HG03064 (cell line): ENCODE results near the gene KDELR1.

Experiments
- ATAC-seq: cut with Tn5 transposase; IDR thresholded peaks from one replicate; pipeline ENCODE4 v1.9.1; 2021; ENCODE audit warnings: low read depth; ENCODE audit not compliant: unreplicated experiment

Gene KDELR1

GRCh38 chr19:48391100-48392005 lies at the start of gene KDELR1:
Gene KDELR1 (minus strand): TSS chr19:48391551. CDS start chr19:48391358, 193 bp downstream.
- ATAC-seq: no peak

GRCh38 chr19:48436586-48436985 lies 45.2 kb upstream of the KDELR1 start:
- ATAC-seq: no peak

- ATAC-seq: no peak
These were observed 42.0 kb upstream of the KDELR1 start for GRCh38 chr19:48433337-48433736.

GRCh38 chr19:48428670-48429069 lies 37.3 kb upstream of the KDELR1 start:
- ATAC-seq: no peak

- ATAC-seq: no peak
These were observed 33.4 kb upstream of the KDELR1 start for GRCh38 chr19:48424694-48425219.

- no peak for ATAC-seq
These were observed 30.2 kb upstream of the KDELR1 start for GRCh38 chr19:48421548-48421947.

- no peak for ATAC-seq
These were observed 28.0 kb upstream of the KDELR1 start for GRCh38 chr19:48419158-48419920.

GRCh38 chr19:48418317-48419064 lies 27.1 kb upstream of the KDELR1 start:
- no peak for ATAC-seq

GRCh38 chr19:48417421-48417820 lies 26.1 kb upstream of the KDELR1 start:
- ATAC-seq: no peak

GRCh38 chr19:48415806-48416221 lies 24.5 kb upstream of the KDELR1 start:
- no peak for ATAC-seq

GRCh38 chr19:48415395-48415794 lies 24.0 kb upstream of the KDELR1 start:
- ATAC-seq: no peak

- no peak for ATAC-seq
These were observed 22.7 kb upstream of the KDELR1 start for GRCh38 chr19:48413879-48414587.

- no peak for ATAC-seq
These were observed 14.5 kb upstream of the KDELR1 start for GRCh38 chr19:48405850-48406249.

GRCh38 chr19:48405010-48405659 lies 13.8 kb upstream of the KDELR1 start:
- no peak for ATAC-seq

GRCh38 chr19:48403606-48404005 lies 12.3 kb upstream of the KDELR1 start:
- ATAC-seq: no peak

- no peak for ATAC-seq
These were observed 9.9 kb upstream of the KDELR1 start for GRCh38 chr19:48401287-48401686.

- ATAC-seq: no peak
These were observed 8.8 kb upstream of the KDELR1 start for GRCh38 chr19:48400018-48400742.

GRCh38 chr19:48398375-48399235 lies 7.3 kb upstream of the KDELR1 start:
- ATAC-seq: no peak
